GM19438 (cell line): Measurements from ENCODE around the gene SYCP3.
"Not testable (repeated sequence)": the region's sequence is repeated elsewhere in the genome, so short reads cannot be mapped to it uniquely, and the experiment has no call there.

ENCODE experiments used
- ATAC-seq: cut with Tn5 transposase; IDR thresholded peaks from one replicate; pipeline ENCODE4 v1.9.1; 2021; ENCODE audit warnings: low read depth; ENCODE audit not compliant: unreplicated experiment

The SYCP3 gene

DNA sequence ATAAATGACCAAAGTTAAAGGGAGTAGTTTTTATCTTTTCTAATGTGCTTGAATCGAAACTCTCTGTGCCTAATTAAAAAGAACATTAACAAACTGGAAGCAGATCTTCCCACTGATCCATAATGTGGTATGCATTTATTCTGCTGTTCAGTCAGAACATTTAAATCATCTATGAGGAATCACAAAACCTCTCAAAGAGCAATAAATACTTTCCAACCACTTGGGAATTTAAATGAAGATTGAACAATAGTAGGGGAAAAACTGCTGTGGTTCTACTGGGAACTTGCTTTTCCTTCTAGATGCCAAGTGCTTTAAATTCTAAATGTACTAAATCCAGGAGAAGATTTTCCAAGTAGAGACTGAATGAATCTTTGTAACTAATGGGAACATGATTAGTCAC is 54.2 kb downstream of the SYCP3 start:
- ATAC-seq = no peak

DNA sequence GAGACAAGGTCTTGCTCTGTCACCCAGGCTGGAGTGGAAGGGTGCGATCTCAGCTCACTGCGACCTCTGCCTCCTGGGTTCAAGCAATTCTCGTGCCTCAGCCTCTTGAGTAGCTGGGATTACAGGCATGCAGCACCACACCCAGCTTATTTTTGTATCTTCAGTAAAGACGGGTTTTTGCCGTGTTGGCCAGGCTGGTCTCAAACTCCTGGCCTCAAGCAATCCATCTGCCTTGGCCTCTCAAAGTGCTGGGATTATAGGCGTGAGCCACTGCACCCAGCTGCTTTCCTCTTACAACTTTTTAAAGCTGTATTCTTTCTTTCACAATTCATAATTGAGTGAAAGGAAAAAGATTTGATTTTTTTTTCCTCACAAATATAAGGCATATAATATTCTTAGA is 57.6 kb downstream of the SYCP3 start:
- not testable (repeated sequence) for ATAC-seq

DNA sequence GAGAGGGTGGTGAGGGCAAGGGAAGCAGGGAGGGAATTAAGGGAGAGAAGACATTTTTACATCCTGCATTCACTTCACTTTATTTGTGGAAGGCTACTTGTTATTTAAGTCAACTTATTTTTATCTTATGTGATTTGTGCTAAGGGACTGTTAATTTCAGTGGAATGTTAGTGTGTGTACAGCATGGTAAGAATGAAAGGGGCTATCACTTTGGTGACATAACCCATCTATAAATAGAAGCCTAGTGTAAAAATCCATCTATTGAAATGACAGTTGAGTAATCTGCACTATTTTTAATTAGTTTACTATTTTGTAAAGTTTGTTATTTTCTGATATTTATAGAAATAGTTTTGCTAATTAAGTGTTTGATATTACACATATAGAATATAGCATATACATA is 58.6 kb downstream of the SYCP3 start:
- ATAC-seq = no peak

DNA sequence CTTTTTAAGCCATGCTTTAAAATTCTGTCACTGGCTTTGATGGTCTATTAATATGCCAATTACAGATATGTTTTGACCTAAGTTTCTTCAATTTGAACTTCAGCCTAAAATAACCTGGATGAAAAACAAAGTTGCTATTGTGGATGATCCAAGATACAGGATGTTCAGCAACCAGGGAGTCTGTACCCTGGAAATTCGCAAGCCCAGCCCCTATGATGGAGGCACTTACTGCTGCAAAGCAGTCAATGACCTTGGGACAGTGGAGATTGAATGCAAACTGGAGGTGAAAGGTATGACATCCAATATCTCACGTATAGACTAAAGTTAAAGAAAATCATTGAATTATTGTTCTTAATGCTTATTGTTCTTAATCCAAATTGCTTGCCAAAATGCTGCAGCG is 59.0 kb downstream of the SYCP3 start:
- ATAC-seq = no peak
